IPS-20b (cell line): ENCODE data around the gene RANBP17.
"Not testable (repeated sequence)": the region's sequence is repeated elsewhere in the genome, so short reads cannot be mapped to it uniquely, and the experiment has no call there.

ENCODE experiments used
- H3K27ac ChIP-seq: one replicate; pipeline ENCODE4 v1.5.1; 2013; ENCODE audit warnings: low read length
- H3K27me3 ChIP-seq: 2 replicates; pipeline ENCODE4 v1.6.1; 2013; ENCODE audit warnings: mild to moderate bottlenecking, low read length, inconsistent platforms; ENCODE audit not compliant: insufficient read depth
- H3K36me3 ChIP-seq: 2 replicates; pipeline ENCODE4 v1.6.1; 2013; ENCODE audit warnings: low read depth, mild to moderate bottlenecking, inconsistent platforms, low read length, moderate library complexity; ENCODE audit not compliant: insufficient read depth
- H3K4me1 ChIP-seq: 2 replicates; pipeline ENCODE4 v1.6.1; 2013; ENCODE audit warnings: mild to moderate bottlenecking, control low read depth, inconsistent platforms, low read length, moderate library complexity; ENCODE audit not compliant: insufficient read depth
- H3K4me3 ChIP-seq: 2 replicates; pipeline ENCODE4 v1.5.1; 2013; ENCODE audit warnings: mild to moderate bottlenecking, low read length, inconsistent platforms
- H3K9ac ChIP-seq: 2 replicates; pipeline ENCODE4 v1.6.1; 2013; ENCODE audit warnings: low read depth, mild to moderate bottlenecking, inconsistent platforms, low read length, moderate library complexity
- H3K9me3 ChIP-seq: 2 replicates; pipeline ENCODE4 v1.6.1; 2013; ENCODE audit warnings: mild to moderate bottlenecking, low read depth, low read length, inconsistent platforms; ENCODE audit not compliant: insufficient read depth

Gene RANBP17

GRCh38 chr5:171031977-171032376 lies 170.2 kb downstream of the RANBP17 start:
- H3K27me3 ChIP-seq, result no peaks in the 10 kb centered on the region

GRCh38 chr5:171032435-171032973 lies 170.7 kb downstream of the RANBP17 start:
- no peaks in the 10 kb centered on the region for H3K9me3 ChIP-seq
- no peak overlapping the region for H3K4me3 ChIP-seq
- H3K4me1 ChIP-seq, result no peaks in the 10 kb centered on the region
- no peaks in the 10 kb centered on the region for H3K27me3 ChIP-seq
- no peak overlapping the region for H3K27ac ChIP-seq
- H3K36me3 ChIP-seq, result peaks cover 4% of the 10 kb centered on the region; the same call in 1 of the 2 replicates
- H3K9ac ChIP-seq, result no peak overlapping the region

More at GRCh38 chr5:171031977-171032376, 170.2 kb downstream of the RANBP17 start:
- Histone ChIP-seq H3K36me3 (peaks cover 4% of the 10 kb centered on the region; the same call in 1 of the 2 replicates), H3K27ac (no peak overlapping the region), H3K9me3 (no peaks in the 10 kb centered on the region), H3K9ac (no peak overlapping the region), H3K4me3 (no peak overlapping the region), H3K4me1 (no peaks in the 10 kb centered on the region)

GRCh38 chr5:171041893-171042292 lies 180.1 kb downstream of the RANBP17 start:
- H3K9me3 ChIP-seq, H3K4me1 ChIP-seq, H3K27me3 ChIP-seq, H3K9ac ChIP-seq, H3K4me3 ChIP-seq, H3K36me3 ChIP-seq, H3K27ac ChIP-seq: not testable (repeated sequence)

GRCh38 chr5:171050916-171051315 lies 189.1 kb downstream of the RANBP17 start:
- Histone ChIP-seq H3K4me1 (no peaks in the 10 kb centered on the region), H3K27ac (no peak overlapping the region), H3K27me3 (no peaks in the 10 kb centered on the region), H3K9ac (no peak overlapping the region), H3K9me3 (peaks cover 27% of the 10 kb centered on the region), H3K36me3 (peaks cover 5% of the 10 kb centered on the region), H3K4me3 (no peak overlapping the region)

- no peaks in the 10 kb centered on the region for H3K27me3 ChIP-seq
- peaks cover 14% of the 10 kb centered on the region for H3K36me3 ChIP-seq
- H3K4me3 ChIP-seq, result no peak overlapping the region
- no peak overlapping the region for H3K9ac ChIP-seq
- H3K27ac ChIP-seq, result no peak overlapping the region
- peaks cover 47% of the 10 kb centered on the region for H3K9me3 ChIP-seq
- no peaks in the 10 kb centered on the region for H3K4me1 ChIP-seq
These were observed 194.1 kb downstream of the RANBP17 start for GRCh38 chr5:171055875-171056454.

- Histone ChIP-seq H3K9ac (no peak overlapping the region), H3K9me3 (peaks cover 48% of the 10 kb centered on the region), H3K36me3 (peaks cover 9% of the 10 kb centered on the region), H3K27ac (no peak overlapping the region), H3K27me3 (no peaks in the 10 kb centered on the region), H3K4me3 (no peak overlapping the region), H3K4me1 (no peaks in the 10 kb centered on the region)
These were observed 205.8 kb downstream of the RANBP17 start for GRCh38 chr5:171067540-171068130.

- H3K9ac ChIP-seq, result no peak overlapping the region
- no peaks in the 10 kb centered on the region for H3K27me3 ChIP-seq
- H3K4me1 ChIP-seq, result no peaks in the 10 kb centered on the region
- H3K36me3 ChIP-seq, result 0 out of 2 replicates have a peak, but pooled peaks cover 6% of the 10 kb centered on the region
- H3K4me3 ChIP-seq, result no peak overlapping the region
- H3K27ac ChIP-seq, result no peak overlapping the region
- H3K9me3 ChIP-seq, result peaks cover 7% of the 10 kb centered on the region; the same call in 1 of the 2 replicates
These were observed 212.9 kb downstream of the RANBP17 start for GRCh38 chr5:171074747-171075146.

GRCh38 chr5:171080186-171080938 lies 218.5 kb downstream of the RANBP17 start:
- Histone ChIP-seq H3K4me3 (no peak overlapping the region), H3K4me1 (no peaks in the 10 kb centered on the region), H3K27me3 (no peaks in the 10 kb centered on the region), H3K9ac (no peak overlapping the region), H3K36me3 (0 out of 2 replicates have a peak, but pooled peaks cover 6% of the 10 kb centered on the region), H3K9me3 (peaks cover 7% of the 10 kb centered on the region; the same call in 1 of the 2 replicates), H3K27ac (no peak overlapping the region)

GRCh38 chr5:171081319-171081718 lies 219.5 kb downstream of the RANBP17 start:
- Histone ChIP-seq H3K9me3 (peaks cover 7% of the 10 kb centered on the region; the same call in 1 of the 2 replicates), H3K4me1 (no peaks in the 10 kb centered on the region), H3K27me3 (no peaks in the 10 kb centered on the region), H3K27ac (no peak overlapping the region), H3K9ac (no peak overlapping the region), H3K4me3 (no peak overlapping the region), H3K36me3 (0 out of 2 replicates have a peak, but pooled peaks cover 6% of the 10 kb centered on the region)

GRCh38 chr5:171092194-171092593 lies 230.4 kb downstream of the RANBP17 start:
- Histone ChIP-seq H3K27ac (no peak overlapping the region), H3K9ac (no peak overlapping the region), H3K4me3 (no peak overlapping the region)

GRCh38 chr5:171093598-171093997 lies 231.8 kb downstream of the RANBP17 start:
- Histone ChIP-seq H3K9me3 (no peaks in the 10 kb centered on the region), H3K4me3 (no peak overlapping the region), H3K9ac (no peak overlapping the region), H3K36me3 (no peaks in the 10 kb centered on the region), H3K4me1 (peaks cover 13% of the 10 kb centered on the region; the same call in 1 of the 2 replicates), H3K27ac (no peak overlapping the region), H3K27me3 (no peaks in the 10 kb centered on the region)

More at GRCh38 chr5:171092194-171092593, 230.4 kb downstream of the RANBP17 start:
- H3K27me3 ChIP-seq, result no peaks in the 10 kb centered on the region
- no peaks in the 10 kb centered on the region for H3K9me3 ChIP-seq
- H3K36me3 ChIP-seq, result no peaks in the 10 kb centered on the region
- peaks cover 13% of the 10 kb centered on the region; the same call in 1 of the 2 replicates for H3K4me1 ChIP-seq
